ENCODE measurements around the gene TLE5.

- TF ChIP-seq, protein P1, sequence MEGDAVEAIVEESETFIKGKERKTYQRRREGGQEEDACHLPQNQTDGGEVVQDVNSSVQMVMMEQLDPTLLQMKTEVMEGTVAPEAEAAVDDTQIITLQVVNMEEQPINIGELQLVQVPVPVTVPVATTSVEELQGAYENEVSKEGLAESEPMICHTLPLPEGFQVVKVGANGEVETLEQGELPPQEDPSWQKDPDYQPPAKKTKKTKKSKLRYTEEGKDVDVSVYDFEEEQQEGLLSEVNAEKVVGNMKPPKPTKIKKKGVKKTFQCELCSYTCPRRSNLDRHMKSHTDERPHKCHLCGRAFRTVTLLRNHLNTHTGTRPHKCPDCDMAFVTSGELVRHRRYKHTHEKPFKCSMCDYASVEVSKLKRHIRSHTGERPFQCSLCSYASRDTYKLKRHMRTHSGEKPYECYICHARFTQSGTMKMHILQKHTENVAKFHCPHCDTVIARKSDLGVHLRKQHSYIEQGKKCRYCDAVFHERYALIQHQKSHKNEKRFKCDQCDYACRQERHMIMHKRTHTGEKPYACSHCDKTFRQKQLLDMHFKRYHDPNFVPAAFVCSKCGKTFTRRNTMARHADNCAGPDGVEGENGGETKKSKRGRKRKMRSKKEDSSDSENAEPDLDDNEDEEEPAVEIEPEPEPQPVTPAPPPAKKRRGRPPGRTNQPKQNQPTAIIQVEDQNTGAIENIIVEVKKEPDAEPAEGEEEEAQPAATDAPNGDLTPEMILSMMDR (conservative IDR thresholded peaks at IDR 0.05; ENCODE audit: low read depth, low read length), result no peak
- no peak for TF ChIP-seq EZH2 (IDR thresholded peaks at IDR 0.05; ENCODE audit: borderline replicate concordance, low read depth, low read length, poor library complexity, severe bottlenecking)
These were observed 25.5 kb upstream of the TLE5 start for GRCh38 chr19:3087769-3088168.

All from A673 (cell line).